OCI-LY7 (cell line): ENCODE results near the gene PCCA. TPM values are rescaled to one million over a fixed set of nuclear protein-coding genes. Genes with fewer than 3 reads are reported as not detected.
A peak's percentile ranks its signal among the peaks of the same experiment; 100 is the strongest.
"Not testable (repeated sequence)": the region's sequence is repeated elsewhere in the genome, so short reads cannot be mapped to it uniquely, and the experiment has no call there.

Source experiments
- BruUV-seq: library from RNA; stranded (reverse); fragments of 400-500 nt; replicated peaks from 2 replicates; lab custom pipeline; 2021; lab: Mats Ljungman, UMichigan
- CTCF ChIA-PET: fragments of 300-600 bp; sonication (Branson Sonifier 250); formaldehyde crosslinking; loops from one replicate; lab custom pipeline; 2022; ENCODE audit warnings: antibody characterized with exemption; ENCODE audit not compliant: unreplicated experiment; lab: Charles Lee
- POLR2A ChIA-PET: fragments of 300-600 bp; sonication (Branson Sonifier 250); formaldehyde crosslinking; loops from one replicate; lab custom pipeline; 2022; ENCODE audit warnings: antibody characterized with exemption; lab: Charles Lee
- DNase-seq: peaks from one replicate; pipeline ENCODE4 v3.0.0-alpha.2; 2015; ENCODE audit warnings: low spot score
- H2AFZ ChIP-seq: fragments of 200-600 bp; sonication (generic), shearing (Covaris generic); 2 replicates; pipeline ENCODE4 v1.6.1; 2014; ENCODE audit warnings: mild to moderate bottlenecking, antibody characterized with exemption, low read length, moderate library complexity
- H3K27ac ChIP-seq: fragments of 200-600 bp; sonication (generic); 2 replicates; pipeline ENCODE4 v1.5.1; 2014; ENCODE audit warnings: mixed run types, low read depth, mild to moderate bottlenecking, moderate library complexity, low read length, inconsistent platforms; ENCODE audit not compliant: poor library complexity, severe bottlenecking
- H3K36me3 ChIP-seq: fragments of 200-600 bp; sonication (generic); 2 replicates; pipeline ENCODE4 v1.6.1; 2014; ENCODE audit warnings: mild to moderate bottlenecking, antibody characterized with exemption, low read length, moderate library complexity, mixed read lengths; ENCODE audit not compliant: insufficient read depth
- H3K4me1 ChIP-seq: fragments of 200-600 bp; sonication (generic); 2 replicates; pipeline ENCODE4 v1.5.1; 2014; ENCODE audit warnings: mild to moderate bottlenecking, low read length; ENCODE audit not compliant: insufficient read depth, poor library complexity, severe bottlenecking
- H3K4me2 ChIP-seq: fragments of 200-600 bp; sonication (generic); 2 replicates; pipeline ENCODE4 v1.6.1; 2014; ENCODE audit warnings: mild to moderate bottlenecking, low read length
- H3K4me3 ChIP-seq: fragments of 200-600 bp; sonication (generic); 2 replicates; pipeline ENCODE4 v1.5.1; 2014; ENCODE audit warnings: mild to moderate bottlenecking, low read depth, low read length; ENCODE audit not compliant: poor library complexity, severe bottlenecking
- H3K79me2 ChIP-seq: fragments of 200-600 bp; sonication (generic); 2 replicates; pipeline ENCODE4 v1.6.1; 2016; ENCODE audit warnings: low read depth, mild to moderate bottlenecking, low read length, moderate library complexity, mixed read lengths; ENCODE audit not compliant: insufficient read depth
- H3K9me2 ChIP-seq: fragments of 200-600 bp; sonication (generic); 2 replicates; pipeline ENCODE4 v1.6.1; 2016; ENCODE audit warnings: mild to moderate bottlenecking, low read length, mixed read lengths; ENCODE audit not compliant: insufficient read depth
- H3K9me3 ChIP-seq: fragments of 200-600 bp; sonication (generic); 2 replicates; pipeline ENCODE4 v1.6.1; 2014; ENCODE audit warnings: mild to moderate bottlenecking, mixed run types, low read length, mixed read lengths
- H4K20me1 ChIP-seq: fragments of 200-600 bp; sonication (generic); 2 replicates; pipeline ENCODE4 v1.6.1; 2014; ENCODE audit warnings: mild to moderate bottlenecking, antibody characterized with exemption, low read length, moderate library complexity, mixed read lengths; ENCODE audit not compliant: insufficient read depth
- EZH2phosphoT487 ChIP-seq: fragments of 200-600 bp; sonication (generic); IDR thresholded peaks from 2 replicates; pipeline ENCODE4 v1.6.1; 2018; ENCODE audit warnings: low read depth, borderline replicate concordance, mild to moderate bottlenecking, mixed run types, antibody characterized with exemption, low read length, moderate library complexity, mixed read lengths
- intact Hi-C: fragments of 100-400 bp; cut with micrococcal nuclease; formaldehyde crosslinking; loops from one replicate; pipeline ENCODE4 v1.10.0; 2022; ENCODE audit not compliant: unreplicated experiment
- small RNA-seq: library from RNA; depleted of rRNA; stranded (forward); fragments of <200 nt; gene quantifications from one replicate; pipeline ENCODE3, GENCODE V24; 2014
- total RNA-seq, 2 experiments: library from RNA; depleted of rRNA in 1 of 2; stranded (reverse); fragments of >200 nt in 1 of 2; shearing (Covaris generic) in 1 of 2; gene quantifications; 2 replicates each; pipeline ENCODE4 v1.2.3, GENCODE V29; 2014 to 2022
- TF ChIP-seq, protein P1 (sequence below): fragments of 200-600 bp; sonication (generic); conservative IDR thresholded peaks from 2 replicates; pipeline ENCODE4 v1.5.1; 2014; ENCODE audit warnings: mild to moderate bottlenecking, antibody characterized with exemption, low read length, moderate library complexity, mixed read lengths

The PCCA gene
- total RNA-seq, 2 experiments from 2014 or later = 2.7 to 7.2 TPM

GRCh38 chr13:100573121-100573520 lies 484.2 kb downstream of the PCCA start:
- ChIA-PET CTCF (interaction anchor here (0.6 to 0.9 kb wide), 2 partner anchors 14 to 101 kb away, joined by 3 to 4 read pairs; no protein-coding TSS in a partner anchor), POLR2A (no interaction called here)
- no peak for TF ChIP-seq EZH2phosphoT487
- TF ChIP-seq, protein P1, sequence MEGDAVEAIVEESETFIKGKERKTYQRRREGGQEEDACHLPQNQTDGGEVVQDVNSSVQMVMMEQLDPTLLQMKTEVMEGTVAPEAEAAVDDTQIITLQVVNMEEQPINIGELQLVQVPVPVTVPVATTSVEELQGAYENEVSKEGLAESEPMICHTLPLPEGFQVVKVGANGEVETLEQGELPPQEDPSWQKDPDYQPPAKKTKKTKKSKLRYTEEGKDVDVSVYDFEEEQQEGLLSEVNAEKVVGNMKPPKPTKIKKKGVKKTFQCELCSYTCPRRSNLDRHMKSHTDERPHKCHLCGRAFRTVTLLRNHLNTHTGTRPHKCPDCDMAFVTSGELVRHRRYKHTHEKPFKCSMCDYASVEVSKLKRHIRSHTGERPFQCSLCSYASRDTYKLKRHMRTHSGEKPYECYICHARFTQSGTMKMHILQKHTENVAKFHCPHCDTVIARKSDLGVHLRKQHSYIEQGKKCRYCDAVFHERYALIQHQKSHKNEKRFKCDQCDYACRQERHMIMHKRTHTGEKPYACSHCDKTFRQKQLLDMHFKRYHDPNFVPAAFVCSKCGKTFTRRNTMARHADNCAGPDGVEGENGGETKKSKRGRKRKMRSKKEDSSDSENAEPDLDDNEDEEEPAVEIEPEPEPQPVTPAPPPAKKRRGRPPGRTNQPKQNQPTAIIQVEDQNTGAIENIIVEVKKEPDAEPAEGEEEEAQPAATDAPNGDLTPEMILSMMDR = peak; percentile 76
- H3K4me3 ChIP-seq = no peak overlapping the region
- H3K79me2 ChIP-seq = no peaks in the 10 kb centered on the region
- peak; percentile 62 for DNase-seq
- intact Hi-C loops = no loop called here
- no peak overlapping the region for H3K4me2 ChIP-seq
- H3K36me3 ChIP-seq = no peaks in the 10 kb centered on the region
- no peaks in the 10 kb centered on the region for H3K9me3 ChIP-seq
- H3K27ac ChIP-seq = no peak overlapping the region
- H3K9me2 ChIP-seq = no peaks in the 10 kb centered on the region
- BruUV-seq = no TSS peak
- no peaks in the 10 kb centered on the region for H3K4me1 ChIP-seq
- H2AFZ ChIP-seq = no peak overlapping the region
- no peaks in the 10 kb centered on the region for H4K20me1 ChIP-seq

- H3K4me3 ChIP-seq, H4K20me1 ChIP-seq, H3K27ac ChIP-seq, H3K36me3 ChIP-seq, BruUV-seq, H3K9me2 ChIP-seq, H2AFZ ChIP-seq, POLR2A ChIA-PET, H3K4me2 ChIP-seq, DNase-seq, CTCF ChIA-PET, H3K79me2 ChIP-seq, H3K9me3 ChIP-seq, intact Hi-C loops, H3K4me1 ChIP-seq: not testable (repeated sequence)
These were observed 488.3 kb downstream of the PCCA start for GRCh38 chr13:100577239-100577638.

Small RNAs within 50 kb of the gene (small RNA-seq; reads per million reads assigned to genes)
- not detected for gene AL356575.1

Other genes starting within 250 kb of the PCCA start
- gene ZIC5, start 117.3 kb upstream of the PCCA start, total RNA-seq (2014; rRNA removed; shearing (Covaris generic)) = not detected in 2 replicates
- gene ZIC5, start 117.3 kb upstream of the PCCA start, total RNA-seq (2022) = not detected in 2 replicates
- not detected in 2 replicates for gene ZIC2, start 107.3 kb upstream of the PCCA start, total RNA-seq (2014; rRNA removed; shearing (Covaris generic))
- gene ZIC2, start 107.3 kb upstream of the PCCA start, total RNA-seq (2022) = not detected in 2 replicates